Right cardiac atrium (tissue), 5 donors: ENCODE measurements around the gene FGB. TPM values are rescaled to one million over a fixed set of nuclear protein-coding genes. Genes with fewer than 3 reads are reported as not detected.

ENCODE experiments used
- ATAC-seq, 2 donors: fragments of 200-7000 bp; cut with Tn5 transposase; one replicate each; pipeline versions ENCODE4 v1.8.0 to v1.9.1; 2020; ENCODE audit warnings: moderate library complexity in 2 of 2, mild to moderate bottlenecking in 1 of 2
- DNase-seq, 3 donors: peaks; one replicate each; pipeline ENCODE4 v3.0.0-alpha.2; 2020
- H3K27ac ChIP-seq: one replicate; pipeline ENCODE4 v1.5.1; 2013; ENCODE audit warnings: mild to moderate bottlenecking, low read length, control low read depth, moderate library complexity
- H3K27me3 ChIP-seq: one replicate; pipeline ENCODE4 v1.6.1; 2013; ENCODE audit not compliant: control insufficient read depth, insufficient read depth
- H3K4me1 ChIP-seq: one replicate; pipeline ENCODE4 v1.6.1; 2013; ENCODE audit warnings: low read length; ENCODE audit not compliant: control insufficient read depth, insufficient read depth
- H3K4me3 ChIP-seq: one replicate; pipeline ENCODE4 v1.5.1; 2013; ENCODE audit warnings: low read length, control low read depth
- H3K9me3 ChIP-seq: one replicate; pipeline ENCODE4 v1.6.1; 2013; ENCODE audit warnings: low read length; ENCODE audit not compliant: control insufficient read depth
- WGBS: extraction: QIAGEN DNeasy Blood & Tissue Kit; methylation state at CpG from one replicate; pipeline ENCODE4 v1.1.7; 2013; 5-methylcytosine and 5-hydroxymethylcytosine counted together
- intact Hi-C, 4 donors: fragments of 100-400 bp; cut with DNase I; formaldehyde crosslinking; loops; one replicate each; pipeline versions ENCODE4 v1.11.0 to v1.14.0; 2022 to 2023
- polyA plus RNA-seq: library from polyadenylated mRNA; stranded (reverse); fragments of 200-250 nt; gene quantifications from one replicate; pipeline ENCODE4 v1.2.3, GENCODE V29; 2013
- total RNA-seq, 4 donors: library from RNA; stranded (reverse); fragmentation: NEBNext Ultra II Directional; extraction: Animal tissue kit (Norgen Biotek cat#: 25700); gene quantifications; one replicate each; pipeline ENCODE4 v1.2.1, GENCODE V29; 2021
- donor health status: healthy with polysubstance abuse.
- donor health status: DM: no; HTN: yes; CAD: no.
- donor health status: DM: no; HTN: no; CAD: no.
- donor health status: DM: no; HTN: yes; CAD: no; lungs with severe emphysema.
- donor health status: DM: yes; HTN: yes; CAD: no.

FGB gene
- total and polyA plus RNA-seq, 5 donors, result 0.38 to 1.8 TPM; not detected in 3

DNA sequence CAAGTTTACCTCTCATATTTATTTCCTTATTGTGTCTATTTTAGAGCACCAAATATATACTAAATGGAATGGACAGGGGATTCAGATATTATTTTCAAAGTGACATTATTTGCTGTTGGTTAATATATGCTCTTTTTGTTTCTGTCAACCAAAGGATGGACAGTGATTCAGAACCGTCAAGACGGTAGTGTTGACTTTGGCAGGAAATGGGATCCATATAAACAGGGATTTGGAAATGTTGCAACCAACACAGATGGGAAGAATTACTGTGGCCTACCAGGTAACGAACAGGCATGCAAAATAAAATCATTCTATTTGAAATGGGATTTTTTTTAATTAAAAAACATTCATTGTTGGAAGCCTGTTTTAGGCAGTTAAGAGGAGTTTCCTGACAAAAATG, 6.2 kb downstream of the FGB start:
- DNase-seq (no peak), ATAC-seq (no peak)
- Histone ChIP-seq H3K4me3 (no peak overlapping the region), H3K27me3 (no peaks in the 10 kb centered on the region), H3K27ac (no peak overlapping the region), H3K9me3 (no peaks in the 10 kb centered on the region), H3K4me1 (no peaks in the 10 kb centered on the region)
- WGBS, result 42% methylated on average over 3 of the region's 3 CpGs
- intact Hi-C loops, result no loop called here

DNA sequence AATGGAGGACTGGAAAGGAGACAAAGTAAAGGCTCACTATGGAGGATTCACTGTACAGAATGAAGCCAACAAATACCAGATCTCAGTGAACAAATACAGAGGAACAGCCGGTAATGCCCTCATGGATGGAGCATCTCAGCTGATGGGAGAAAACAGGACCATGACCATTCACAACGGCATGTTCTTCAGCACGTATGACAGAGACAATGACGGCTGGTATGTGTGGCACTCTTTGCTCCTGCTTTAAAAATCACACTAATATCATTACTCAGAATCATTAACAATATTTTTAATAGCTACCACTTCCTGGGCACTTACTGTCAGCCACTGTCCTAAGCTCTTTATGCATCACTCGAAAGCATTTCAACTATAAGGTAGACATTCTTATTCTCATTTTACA, 6.8 kb downstream of the FGB start:
- WGBS, result 87% methylated on average over 5 of the region's 5 CpGs
- intact Hi-C loops, result no loop called here
- H3K4me3 ChIP-seq, result no peak overlapping the region

DNA sequence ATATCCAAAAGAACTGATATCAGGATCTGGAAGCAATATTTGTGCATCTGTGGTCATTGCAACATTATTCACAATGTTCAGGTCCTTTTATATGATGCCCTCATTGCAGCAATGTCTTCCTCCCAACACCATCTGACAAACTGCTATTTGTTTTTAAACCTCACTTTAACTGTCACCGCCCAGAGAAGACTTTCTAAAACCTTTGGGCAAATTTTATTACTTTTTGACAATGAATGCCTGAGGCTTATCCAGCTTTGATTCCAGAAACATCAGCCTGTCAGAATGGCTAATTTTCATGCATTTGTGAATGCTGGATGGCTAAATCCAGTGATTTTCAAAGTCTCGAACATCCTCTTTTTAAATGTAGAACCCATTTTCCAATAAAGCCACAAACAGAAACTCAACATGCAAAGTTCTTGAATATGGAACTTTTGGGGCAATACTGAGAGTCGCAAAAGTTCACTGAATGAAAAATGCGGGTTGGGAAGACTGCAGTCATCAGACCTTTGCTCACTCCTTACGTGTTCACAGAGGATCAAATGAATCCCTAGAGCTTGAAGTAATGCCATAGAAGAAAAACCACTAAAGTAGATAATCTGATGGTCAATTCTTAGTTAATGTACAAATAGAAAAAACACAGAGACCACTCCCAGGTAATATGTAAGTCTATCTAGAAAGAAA, 10.5 kb downstream of the FGB start:
- no peaks in the 10 kb centered on the region for H3K9me3 ChIP-seq
- DNase-seq, result no peak
- H3K4me3 ChIP-seq, result no peak overlapping the region
- no peaks in the 10 kb centered on the region for H3K4me1 ChIP-seq
- no peak overlapping the region for H3K27ac ChIP-seq
- no peaks in the 10 kb centered on the region for H3K27me3 ChIP-seq
- WGBS, result 80% methylated on average over 5 of the region's 5 CpGs
- no peak for ATAC-seq
- intact Hi-C loops, result no loop called here

More for the DNA sequence above, 6.8 kb downstream of the FGB start:
- no peak for ATAC-seq
- Histone ChIP-seq H3K9me3 (no peaks in the 10 kb centered on the region), H3K27ac (no peak overlapping the region), H3K4me1 (no peaks in the 10 kb centered on the region), H3K27me3 (no peaks in the 10 kb centered on the region)
- DNase-seq, result no peak

DNA sequence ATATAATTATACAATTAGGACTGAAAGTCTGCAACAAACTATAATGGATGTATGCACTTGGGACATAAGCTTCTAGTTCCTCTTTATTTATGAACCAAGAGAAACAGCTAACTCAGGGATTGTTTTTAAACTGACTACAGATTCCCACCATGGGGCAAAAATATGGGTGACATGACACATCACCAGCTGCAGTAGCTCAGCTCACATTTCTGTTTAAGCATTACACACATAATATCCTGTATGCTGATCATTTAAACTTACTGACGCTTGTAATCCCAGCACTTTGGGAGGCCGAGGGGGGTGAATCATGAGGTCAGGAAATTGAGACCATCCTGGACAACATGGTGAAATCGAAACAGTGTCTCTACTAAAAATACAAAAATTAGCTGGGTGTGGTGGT, 11.5 kb downstream of the FGB start:
- 77% methylated on average over 3 of the region's 3 CpGs for WGBS
- no peaks in the 10 kb centered on the region for H3K27me3 ChIP-seq
- intact Hi-C loops, result no loop called here
- no peak for DNase-seq
- no peak overlapping the region for H3K27ac ChIP-seq
- H3K4me3 ChIP-seq, result no peak overlapping the region
- no peaks in the 10 kb centered on the region for H3K4me1 ChIP-seq
- no peaks in the 10 kb centered on the region for H3K9me3 ChIP-seq
- ATAC-seq, result no peak

DNA sequence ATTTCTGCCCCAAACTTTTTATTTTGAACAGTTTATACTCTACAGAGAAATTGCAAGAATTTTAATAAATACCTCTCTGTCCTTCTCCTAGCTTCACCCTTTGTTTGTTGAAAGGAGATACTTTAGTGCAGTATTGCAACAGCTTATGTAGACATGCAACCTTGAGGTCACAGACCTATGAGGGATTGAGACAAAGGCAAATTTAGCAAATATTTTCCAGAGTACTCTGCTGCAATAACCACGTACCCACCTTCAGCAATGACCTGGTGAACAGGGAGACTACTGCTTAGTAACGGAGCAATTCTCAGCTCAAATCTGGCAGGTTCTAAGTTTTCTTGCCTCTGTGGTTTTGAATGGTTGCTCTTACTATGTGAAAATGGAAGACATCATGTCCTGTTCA, 14.5 kb downstream of the FGB start:
- no peaks in the 10 kb centered on the region for H3K4me1 ChIP-seq
- H3K27ac ChIP-seq, result no peak overlapping the region
- H3K4me3 ChIP-seq, result no peak overlapping the region
- DNase-seq, result no peak
- H3K27me3 ChIP-seq, result no peaks in the 10 kb centered on the region
- H3K9me3 ChIP-seq, result no peaks in the 10 kb centered on the region
- 74% methylated on average over 2 of the region's 2 CpGs for WGBS
- intact Hi-C loops, result no loop called here
- no peak for ATAC-seq

DNA sequence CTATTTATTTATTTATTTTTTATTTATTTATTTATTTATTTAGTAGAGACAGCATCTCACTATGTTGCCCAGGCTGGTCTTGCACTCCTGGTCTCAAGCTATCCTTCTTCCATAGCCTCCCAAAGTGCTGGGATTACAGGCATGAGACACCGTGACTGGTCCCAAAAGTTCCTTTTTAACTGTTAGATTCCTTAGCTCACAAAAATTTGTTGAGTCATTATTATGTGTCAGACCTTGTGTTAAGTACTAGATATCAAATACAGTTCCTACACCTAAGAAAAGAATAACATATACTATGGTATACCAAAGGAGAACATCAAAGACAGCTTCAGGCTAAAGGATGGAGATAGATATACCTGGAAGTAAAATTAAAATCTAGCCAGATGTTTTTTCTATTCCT, 16.1 kb downstream of the FGB start:
- ATAC-seq, result no peak
- intact Hi-C loops, result no loop called here
- WGBS, result 64% methylated on average over 1 of the region's 1 CpG

DNA sequence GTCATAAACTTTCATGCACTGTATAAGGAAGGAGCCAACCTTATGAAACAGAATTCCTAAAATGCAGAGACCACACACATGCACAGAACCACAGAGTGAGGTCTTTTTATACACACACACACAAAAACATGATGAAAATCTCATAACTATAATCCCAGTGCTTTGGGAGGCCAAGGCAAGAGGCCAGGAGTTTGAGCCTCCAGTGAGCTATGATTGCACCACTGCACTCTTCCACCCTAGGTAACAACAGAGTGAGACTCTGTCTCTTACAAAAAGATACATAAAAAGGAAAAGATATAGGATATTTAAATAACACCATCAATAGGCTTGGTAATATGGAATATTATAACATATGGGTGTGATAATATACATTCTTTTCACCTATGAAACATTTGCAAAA, 17.1 kb downstream of the FGB start:
- Histone ChIP-seq H3K9me3 (no peaks in the 10 kb centered on the region), H3K27me3 (no peaks in the 10 kb centered on the region), H3K27ac (no peak overlapping the region), H3K4me1 (no peaks in the 10 kb centered on the region), H3K4me3 (no peak overlapping the region)
- intact Hi-C loops, result no loop called here
- DNase-seq, result no peak
- ATAC-seq, result no peak

More for the DNA sequence above, 16.1 kb downstream of the FGB start:
- Histone ChIP-seq H3K27me3 (no peaks in the 10 kb centered on the region), H3K27ac (no peak overlapping the region), H3K9me3 (no peaks in the 10 kb centered on the region), H3K4me3 (no peak overlapping the region), H3K4me1 (no peaks in the 10 kb centered on the region)
- DNase-seq, result no peak

DNA sequence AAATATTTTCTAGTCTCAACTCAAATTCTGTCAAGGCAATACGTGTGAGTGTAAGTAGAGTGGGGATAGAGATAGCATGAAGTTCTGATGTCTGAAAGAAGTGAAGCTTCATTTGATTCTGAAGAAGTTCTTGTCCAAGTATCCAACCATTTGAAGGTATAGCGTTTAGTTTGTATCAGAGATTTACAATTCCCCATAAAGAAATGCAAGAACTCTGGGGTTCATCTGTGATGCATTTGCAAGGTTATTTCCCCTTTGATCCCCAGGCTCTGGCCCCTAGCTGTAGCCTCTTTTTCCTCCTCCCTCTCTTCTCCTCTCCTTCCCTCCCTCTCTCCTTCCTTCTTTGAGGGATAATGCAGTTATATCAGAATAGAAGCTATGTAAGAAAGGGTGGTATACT, 19.9 kb downstream of the FGB start:
- no peak for ATAC-seq
- Histone ChIP-seq H3K27me3 (no peaks in the 10 kb centered on the region), H3K9me3 (no peaks in the 10 kb centered on the region), H3K27ac (no peak overlapping the region), H3K4me3 (no peak overlapping the region), H3K4me1 (no peaks in the 10 kb centered on the region)
- no peak for DNase-seq
- WGBS, result 57% methylated on average over 2 of the region's 2 CpGs
- intact Hi-C loops, result no loop called here

DNA sequence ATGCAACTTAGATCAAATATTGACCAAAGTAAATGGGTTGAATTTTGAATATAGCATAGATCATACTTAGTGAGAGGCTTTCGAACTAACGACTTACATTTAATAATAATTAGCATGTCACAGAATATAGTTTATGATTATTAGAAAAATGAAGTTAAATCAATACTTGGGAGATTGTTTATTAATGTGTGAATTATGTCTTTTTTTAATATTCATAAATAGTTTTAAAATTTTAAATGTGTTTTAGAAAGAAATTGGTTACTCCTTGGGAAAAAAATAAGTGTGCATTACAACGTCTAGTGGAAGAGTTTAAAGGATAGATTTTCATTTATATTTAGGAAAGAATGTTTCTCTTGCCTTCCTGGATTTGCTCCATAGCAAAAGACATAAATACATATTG, 20.4 kb downstream of the FGB start:
- DNase-seq, result no peak
- intact Hi-C loops, result no loop called here
- no peak for ATAC-seq
- 88% methylated on average over 3 of the region's 3 CpGs for WGBS
- Histone ChIP-seq H3K27me3 (no peaks in the 10 kb centered on the region), H3K4me1 (no peaks in the 10 kb centered on the region), H3K9me3 (no peaks in the 10 kb centered on the region), H3K4me3 (no peak overlapping the region), H3K27ac (no peak overlapping the region)

DNA sequence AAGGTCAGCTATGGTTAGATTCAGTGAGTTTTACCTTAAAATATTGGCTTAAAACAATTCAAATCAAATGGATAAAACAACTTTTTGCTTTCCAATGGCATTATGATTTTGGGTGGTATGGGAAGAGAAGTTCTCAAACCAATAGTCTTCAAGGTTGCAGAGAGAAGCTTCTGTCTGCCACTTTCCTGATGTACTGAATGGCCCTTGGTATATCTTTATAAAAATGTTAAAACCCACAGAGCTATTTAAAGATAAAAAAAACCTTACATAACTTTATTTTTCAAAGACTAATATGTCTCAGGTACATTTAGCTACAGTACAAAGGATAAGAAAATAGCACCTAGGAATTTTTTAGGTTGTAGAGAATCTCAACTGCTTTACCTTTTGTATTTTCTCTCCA, 20.9 kb downstream of the FGB start:
- intact Hi-C loops, result no loop called here
- Histone ChIP-seq H3K9me3 (no peaks in the 10 kb centered on the region), H3K4me3 (no peak overlapping the region), H3K27me3 (no peaks in the 10 kb centered on the region), H3K27ac (no peak overlapping the region), H3K4me1 (no peaks in the 10 kb centered on the region)
- ATAC-seq, result no peak
- DNase-seq, result no peak

DNA sequence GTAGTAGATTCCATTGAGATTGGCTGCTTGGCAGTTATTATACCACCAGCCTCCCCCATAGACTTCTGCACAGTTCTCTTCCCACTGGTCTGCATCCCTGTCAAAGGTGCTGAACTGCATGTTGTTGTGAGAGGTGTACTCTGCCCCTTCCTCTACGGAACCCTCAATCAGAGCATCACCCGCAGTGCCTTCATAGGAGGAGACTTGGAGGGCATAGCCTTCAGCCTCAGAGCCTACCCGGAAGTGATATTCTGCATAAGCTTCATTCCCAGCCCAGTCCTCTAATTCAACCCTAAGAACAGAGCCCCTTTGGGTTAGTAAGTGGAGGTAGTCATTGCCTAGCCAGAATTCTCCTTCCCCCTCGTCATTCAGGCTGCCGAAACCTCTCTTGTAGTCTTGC, 21.4 kb downstream of the FGB start:
- no peak overlapping the region for H3K4me3 ChIP-seq
- ATAC-seq (no peak), DNase-seq (no peak)
- WGBS, result 85% methylated on average over 5 of the region's 5 CpGs
- intact Hi-C loops, result no loop called here
- H3K4me1 ChIP-seq, result no peaks in the 10 kb centered on the region
- H3K27me3 ChIP-seq, result no peaks in the 10 kb centered on the region
- H3K27ac ChIP-seq, result no peak overlapping the region
- H3K9me3 ChIP-seq, result no peaks in the 10 kb centered on the region

DNA sequence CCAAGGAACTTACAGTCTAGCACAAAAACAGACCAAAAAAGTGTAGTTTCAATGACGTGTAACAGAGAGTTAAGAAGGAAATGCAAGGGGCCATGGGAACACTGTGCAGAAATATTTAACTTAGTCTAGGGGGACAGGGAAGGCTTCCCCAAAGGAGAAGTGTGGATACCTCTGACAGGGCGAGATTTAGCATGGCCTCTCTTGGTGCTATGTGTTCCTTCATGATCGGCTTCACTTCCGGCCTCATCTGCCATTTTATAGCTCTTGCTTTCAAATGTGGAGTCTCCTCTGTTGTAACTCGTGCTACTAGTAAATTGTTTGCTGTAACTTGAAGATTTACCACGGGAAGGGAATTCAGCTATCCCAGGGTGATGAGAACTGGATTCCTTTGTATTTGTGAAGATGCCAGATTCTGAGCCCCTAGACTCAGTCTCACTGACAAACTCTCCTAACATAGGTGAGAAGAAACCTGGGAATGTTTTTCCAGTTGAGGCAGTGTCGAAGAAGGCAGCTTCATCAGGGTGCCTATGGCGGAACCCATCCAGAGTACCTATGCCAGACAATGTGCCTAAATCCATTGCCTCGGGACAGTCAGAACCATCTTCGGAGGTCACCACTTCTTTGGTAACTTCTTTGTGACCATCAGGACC, 22.7 kb downstream of the FGB start:
- no peaks in the 10 kb centered on the region for H3K27me3 ChIP-seq
- intact Hi-C loops, result no loop called here
- no peak overlapping the region for H3K27ac ChIP-seq
- DNase-seq (no peak), ATAC-seq (no peak)
- no peak overlapping the region for H3K4me3 ChIP-seq
- 85% methylated on average over 10 of the region's 10 CpGs for WGBS
- no peaks in the 10 kb centered on the region for H3K4me1 ChIP-seq
- no peaks in the 10 kb centered on the region for H3K9me3 ChIP-seq
